ENCODE results near the gene COL19A1.

COL19A1 gene

GRCh38 chr6:70149209-70149788 is 282.9 kb downstream of the COL19A1 start:
- no peak overlapping the region for H2AFZ ChIP-seq (ENCODE audit: low read depth, low read length)

GRCh38 chr6:70150521-70150920 is 284.2 kb downstream of the COL19A1 start:
- H3K4me2 ChIP-seq (ENCODE audit: low read length): no peak overlapping the region
- no peaks in the 10 kb centered on the region for H3K4me1 ChIP-seq (ENCODE audit: low read length)

More at GRCh38 chr6:70149209-70149788, 282.9 kb downstream of the COL19A1 start:
- 0 out of 2 replicates have a peak, but pooled peaks cover 5% of the 10 kb centered on the region for H3K9me3 ChIP-seq (ENCODE audit: insufficient read depth, low read length)
- H3K4me1 ChIP-seq (ENCODE audit: low read length): no peaks in the 10 kb centered on the region
- H3K79me2 ChIP-seq (ENCODE audit: low read length): no peaks in the 10 kb centered on the region
- H3K27ac ChIP-seq (ENCODE audit: low read length): no peak overlapping the region
- no peaks in the 10 kb centered on the region for H3K36me3 ChIP-seq (replicated peaks; ENCODE audit: low read depth, low read length)
- H3K4me3 ChIP-seq (ENCODE audit: low read length): no peak overlapping the region
- no peaks in the 10 kb centered on the region for H4K20me1 ChIP-seq (ENCODE audit: insufficient read depth, low read length)
- H3K9ac ChIP-seq (ENCODE audit: low read length): no peak overlapping the region
- TF ChIP-seq CTCF (IDR thresholded peaks at IDR 0.05; ENCODE audit: low read depth, low read length) (no peak), EZH2phosphoT487 (IDR thresholded peaks at IDR 0.05; ENCODE audit: low read depth) (no peak)
- no peak overlapping the region for H3K4me2 ChIP-seq (ENCODE audit: low read length)
- no peaks in the 10 kb centered on the region for H3K27me3 ChIP-seq (ENCODE audit: low read depth, low read length)

DNA sequence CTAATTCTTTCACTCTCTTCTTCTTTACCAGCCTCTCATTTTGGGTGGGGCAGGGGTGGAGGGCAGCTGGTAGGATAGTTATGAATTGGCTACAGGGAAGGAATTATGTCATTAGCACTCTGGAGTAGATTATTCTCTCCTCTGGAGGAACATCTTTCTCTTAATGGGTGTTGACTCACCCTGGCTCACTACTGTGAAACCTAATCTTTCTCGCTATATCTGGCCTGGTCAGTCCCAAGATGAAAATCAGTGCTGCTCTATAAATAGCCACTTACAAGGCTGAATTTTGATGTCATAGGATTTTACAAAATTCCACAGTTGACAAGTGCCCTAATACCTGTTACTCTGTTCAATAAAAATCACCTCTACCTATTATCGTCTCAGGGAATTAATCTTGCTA is 285.3 kb downstream of the COL19A1 start:
- Histone ChIP-seq H3K27me3 (ENCODE audit: low read depth, low read length) (no peaks in the 10 kb centered on the region), H2AFZ (ENCODE audit: low read depth, low read length) (no peak overlapping the region), H3K4me2 (ENCODE audit: low read length) (no peak overlapping the region), H3K4me3 (ENCODE audit: low read length) (no peak overlapping the region), H3K36me3 (replicated peaks; ENCODE audit: low read depth, low read length) (no peaks in the 10 kb centered on the region), H3K9ac (ENCODE audit: low read length) (no peak overlapping the region), H3K9me3 (ENCODE audit: insufficient read depth, low read length) (no peaks in the 10 kb centered on the region), H3K27ac (ENCODE audit: low read length) (no peak overlapping the region), H4K20me1 (ENCODE audit: insufficient read depth, low read length) (no peaks in the 10 kb centered on the region), H3K79me2 (ENCODE audit: low read length) (no peaks in the 10 kb centered on the region), H3K4me1 (ENCODE audit: low read length) (no peaks in the 10 kb centered on the region)
- no peak for TF ChIP-seq EZH2phosphoT487 (IDR thresholded peaks at IDR 0.05; ENCODE audit: low read depth)
- TF ChIP-seq CTCF (IDR thresholded peaks at IDR 0.05; ENCODE audit: low read depth, low read length): no peak

More at GRCh38 chr6:70150521-70150920, 284.2 kb downstream of the COL19A1 start:
- TF ChIP-seq CTCF (IDR thresholded peaks at IDR 0.05; ENCODE audit: low read depth, low read length): no peak
- no peak for TF ChIP-seq EZH2phosphoT487 (IDR thresholded peaks at IDR 0.05; ENCODE audit: low read depth)
- no peaks in the 10 kb centered on the region for H3K79me2 ChIP-seq (ENCODE audit: low read length)
- no peak overlapping the region for H2AFZ ChIP-seq (ENCODE audit: low read depth, low read length)
- no peak overlapping the region for H3K27ac ChIP-seq (ENCODE audit: low read length)
- H3K27me3 ChIP-seq (ENCODE audit: low read depth, low read length): no peaks in the 10 kb centered on the region
- H3K36me3 ChIP-seq (replicated peaks; ENCODE audit: low read depth, low read length): no peaks in the 10 kb centered on the region
- H3K4me3 ChIP-seq (ENCODE audit: low read length): no peak overlapping the region
- no peaks in the 10 kb centered on the region for H3K9me3 ChIP-seq (ENCODE audit: insufficient read depth, low read length)
- no peaks in the 10 kb centered on the region for H4K20me1 ChIP-seq (ENCODE audit: insufficient read depth, low read length)
- no peak overlapping the region for H3K9ac ChIP-seq (ENCODE audit: low read length)

GRCh38 chr6:70152786-70153185 is 286.4 kb downstream of the COL19A1 start:
- Histone ChIP-seq H3K9me3 (ENCODE audit: insufficient read depth, low read length) (no peaks in the 10 kb centered on the region), H3K36me3 (replicated peaks; ENCODE audit: low read depth, low read length) (no peaks in the 10 kb centered on the region), H3K79me2 (ENCODE audit: low read length) (no peaks in the 10 kb centered on the region), H3K4me2 (ENCODE audit: low read length) (no peak overlapping the region), H4K20me1 (ENCODE audit: insufficient read depth, low read length) (no peaks in the 10 kb centered on the region), H2AFZ (ENCODE audit: low read depth, low read length) (no peak overlapping the region), H3K27me3 (ENCODE audit: low read depth, low read length) (no peaks in the 10 kb centered on the region), H3K9ac (ENCODE audit: low read length) (no peak overlapping the region), H3K27ac (ENCODE audit: low read length) (no peak overlapping the region), H3K4me1 (ENCODE audit: low read length) (no peaks in the 10 kb centered on the region), H3K4me3 (ENCODE audit: low read length) (no peak overlapping the region)
- TF ChIP-seq EZH2phosphoT487 (IDR thresholded peaks at IDR 0.05; ENCODE audit: low read depth) (no peak), CTCF (IDR thresholded peaks at IDR 0.05; ENCODE audit: low read depth, low read length) (no peak)

Measured in OCI-LY3 (cell line).